Activated CD4-positive, alpha-beta T cell treated with anti-CD3 and anti-CD28 coated beads for 36 hours (primary cell): ENCODE data around the gene FAM199X. TPM values are rescaled to one million over a fixed set of nuclear protein-coding genes. Genes with fewer than 3 reads are reported as not detected.

Experiments
- ATAC-seq: fragments of 200-7000 bp; cut with Tn5 transposase; one replicate; pipeline ENCODE4 v1.10.0; 2021; ENCODE audit warnings: mild to moderate bottlenecking, moderate library complexity
- CTCF ChIA-PET: fragments of 350-600 bp; sonication (Branson Sonifier 250); formaldehyde crosslinking; loops from one replicate; lab custom pipeline; 2021; ENCODE audit warnings: antibody characterized with exemption; lab: Charles Lee
- POLR2A ChIA-PET: fragments of 350-600 bp; sonication (Branson Sonifier 250); formaldehyde crosslinking; loops from one replicate; lab custom pipeline; 2021; ENCODE audit warnings: antibody characterized with exemption, inconsistent platforms; lab: Charles Lee
- DNase-seq: peaks from one replicate; pipeline ENCODE4 v3.0.0-alpha.2; 2020
- H3K27ac Mint-ChIP-seq: one replicate; pipeline ENCODE4 v1.8.0; 2021; ENCODE audit warnings: mixed read lengths
- H3K27me3 Mint-ChIP-seq: one replicate; pipeline ENCODE4 v1.8.0; 2021; ENCODE audit warnings: mixed read lengths
- H3K36me3 Mint-ChIP-seq: one replicate; pipeline ENCODE4 v1.8.0; 2021; ENCODE audit warnings: low read depth, mixed read lengths
- H3K4me1 Mint-ChIP-seq: one replicate; pipeline ENCODE4 v1.8.0; 2021; ENCODE audit warnings: mixed read lengths
- H3K4me3 Mint-ChIP-seq: one replicate; pipeline ENCODE4 v1.8.0; 2021; ENCODE audit warnings: mild to moderate bottlenecking, moderate library complexity, mixed read lengths
- H3K9me3 Mint-ChIP-seq: one replicate; pipeline ENCODE4 v1.8.0; 2021; ENCODE audit warnings: low read depth, mixed read lengths
- intact Hi-C, 2 experiments: fragments of 100-400 bp; cut with DNase I in 1 of 2; cut with micrococcal nuclease in 1 of 2; formaldehyde crosslinking; loops; one replicate each; pipeline versions ENCODE4 v1.14.2 to v1.15.1; 2022 to 2024; cut with DNase I, micrococcal nuclease
- total RNA-seq, 2 experiments: library from RNA; stranded (reverse); gene quantifications; one replicate each; pipeline ENCODE4 v1.2.3, GENCODE V29; 2021

Gene FAM199X
- 1 to 10 TPM; 5.0 to 7.6 TPM for total RNA-seq

GRCh38 chrX:104165894-104166734, at the start of gene FAM199X:
Gene FAM199X, plus strand, starts transcription at chrX:104166453. Its CDS starts 333 bp downstream, at chrX:104166786.
- H3K9me3 Mint-ChIP-seq: no peaks in the 10 kb centered on the region
- H3K4me1 Mint-ChIP-seq: peaks cover 29% of the 10 kb centered on the region
- peak within 1 kb of the TSS; percentile 77 for H3K4me3 Mint-ChIP-seq
- no peaks in the 10 kb centered on the region for H3K27me3 Mint-ChIP-seq
- ATAC-seq (peak; percentile 96), DNase-seq (peak; percentile 90)
- POLR2A ChIA-PET: interaction anchor here (1.0 to 1.8 kb wide), 2 partner anchors 9 to 45 kb away, joined by 4 to 7 read pairs; partner anchors contain the start of gene SLC25A53
- intact Hi-C loops: loop anchor here (1.0 kb wide), 1 partner anchor 9 kb away; the partner anchor contains the start of gene SLC25A53 (in 2 of the 2)
- peaks cover 4% of the 10 kb centered on the region for H3K36me3 Mint-ChIP-seq
- CTCF ChIA-PET: interaction anchor here (0.9 to 2.9 kb wide), 6 partner anchors 8 to 65 kb away, joined by 3 to 24 read pairs (median 3); partner anchors contain the start of gene SLC25A53
- peak within 1 kb of the TSS; percentile 78 for H3K27ac Mint-ChIP-seq

DNA sequence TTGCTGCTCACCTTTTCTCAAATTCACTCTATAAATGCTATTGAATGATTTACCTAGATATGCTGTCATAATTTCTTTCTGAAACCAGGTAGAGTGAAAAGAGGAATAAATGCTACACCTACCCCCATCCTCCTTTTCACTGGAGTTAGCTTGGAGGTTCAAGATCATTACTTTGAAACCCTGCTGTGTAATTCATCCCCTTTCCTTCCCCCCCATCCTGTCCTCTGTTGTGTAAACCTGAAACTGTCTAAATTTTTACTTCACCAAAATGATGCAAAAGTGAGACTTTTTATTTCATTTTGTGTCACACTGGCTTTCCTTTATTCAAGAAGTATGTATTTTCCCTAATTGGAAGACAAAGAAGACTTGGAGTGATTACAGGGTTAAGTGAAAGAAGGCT, 48.5 kb upstream of the FAM199X start:
- H3K36me3 Mint-ChIP-seq: no peaks in the 10 kb centered on the region
- DNase-seq: no peak
- H3K4me1 Mint-ChIP-seq: peaks cover 39% of the 10 kb centered on the region
- no peak overlapping the region for H3K27ac Mint-ChIP-seq
- no peak overlapping the region for H3K4me3 Mint-ChIP-seq
- no peaks in the 10 kb centered on the region for H3K27me3 Mint-ChIP-seq
- no peaks in the 10 kb centered on the region for H3K9me3 Mint-ChIP-seq
- ATAC-seq: peak; percentile 64
- ChIA-PET CTCF (no interaction called here), POLR2A (no interaction called here)
- intact Hi-C loops: no loop called here

DNA sequence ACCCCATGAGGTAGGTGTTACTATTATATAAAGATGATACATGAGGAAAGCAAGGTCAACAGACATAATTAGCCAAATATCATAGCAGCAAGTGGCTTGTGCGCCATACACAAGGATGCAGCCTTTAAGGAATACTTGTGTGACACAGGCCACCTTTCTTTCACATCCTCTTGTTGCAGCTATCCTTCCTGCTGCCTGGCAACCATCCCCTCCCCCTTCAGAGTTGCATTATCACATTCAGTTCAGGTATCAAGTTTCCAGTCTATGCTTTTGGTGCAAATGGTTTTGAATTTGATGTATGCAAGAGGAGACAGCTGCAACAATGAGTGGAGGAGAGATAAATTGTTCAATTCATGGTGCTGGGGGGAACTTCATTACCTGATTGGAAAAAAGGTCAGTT, 47.5 kb upstream of the FAM199X start:
- ChIA-PET CTCF (no interaction called here), POLR2A (no interaction called here)
- Mint-ChIP-seq H3K9me3 (no peaks in the 10 kb centered on the region), H3K4me3 (no peak overlapping the region), H3K27ac (no peak overlapping the region), H3K4me1 (peaks cover 46% of the 10 kb centered on the region), H3K27me3 (no peaks in the 10 kb centered on the region), H3K36me3 (no peaks in the 10 kb centered on the region)
- DNase-seq (peak; percentile 11), ATAC-seq (no peak)
- intact Hi-C loops: no loop called here

DNA sequence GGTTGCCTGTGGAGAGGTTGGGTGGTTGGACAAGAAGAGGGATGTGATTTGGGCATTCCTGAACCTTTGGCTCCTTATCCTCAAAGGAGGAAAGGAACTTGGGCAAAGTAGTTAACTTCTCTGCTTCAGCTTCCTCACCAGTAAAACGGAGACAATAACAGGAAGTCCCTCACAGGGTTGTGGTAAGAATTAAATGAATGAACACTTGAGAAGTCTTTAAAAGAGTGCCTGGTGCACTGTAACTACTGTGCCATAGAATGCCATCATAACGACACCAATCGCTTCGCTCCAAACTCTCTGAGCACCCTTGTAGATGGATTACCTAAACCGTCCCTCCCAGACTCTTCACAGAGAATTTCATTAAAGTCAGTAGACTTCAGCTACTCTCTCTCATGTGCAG, 43.4 kb upstream of the FAM199X start:
- no peak overlapping the region for H3K4me3 Mint-ChIP-seq
- POLR2A ChIA-PET: no interaction called here
- intact Hi-C loops: no loop called here
- H3K36me3 Mint-ChIP-seq: peaks cover 2% of the 10 kb centered on the region
- H3K4me1 Mint-ChIP-seq: peaks cover 41% of the 10 kb centered on the region
- H3K27ac Mint-ChIP-seq: peak overlapping the region; percentile 58
- H3K27me3 Mint-ChIP-seq: no peaks in the 10 kb centered on the region
- DNase-seq (peak; percentile 11), ATAC-seq (peak; percentile 94)
- no peaks in the 10 kb centered on the region for H3K9me3 Mint-ChIP-seq
- CTCF ChIA-PET: interaction anchor here (0.5 to 1.0 kb wide), 2 partner anchors 9 to 19 kb away, joined by 3 read pairs; no protein-coding TSS in a partner anchor

DNA sequence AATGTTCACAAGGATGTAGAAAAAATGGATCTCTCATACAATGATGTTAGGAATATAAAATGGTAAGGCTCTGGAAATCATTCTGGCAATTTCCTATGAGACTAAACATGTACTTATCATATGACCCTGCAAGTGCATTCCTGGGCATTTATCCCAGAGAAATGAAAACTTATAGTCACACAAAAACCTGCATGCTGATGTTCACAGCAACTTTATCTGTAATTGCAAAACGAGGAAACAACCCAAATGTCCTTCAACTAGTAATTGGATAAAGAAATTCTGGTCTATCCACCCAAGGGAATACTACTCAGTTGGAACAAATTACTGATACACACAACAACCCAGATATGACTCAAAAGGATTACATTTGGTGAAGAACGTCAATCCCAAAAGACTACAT, 39.4 kb upstream of the FAM199X start:
- no peaks in the 10 kb centered on the region for H3K27me3 Mint-ChIP-seq
- DNase-seq (no peak), ATAC-seq (no peak)
- CTCF ChIA-PET: interaction anchor here (1.6 kb wide), 1 partner anchor 27 kb away, joined by 4 read pairs; no protein-coding TSS in a partner anchor
- no peak overlapping the region for H3K4me3 Mint-ChIP-seq
- peaks cover 19% of the 10 kb centered on the region for H3K4me1 Mint-ChIP-seq
- H3K9me3 Mint-ChIP-seq: no peaks in the 10 kb centered on the region
- intact Hi-C loops: no loop called here
- POLR2A ChIA-PET: no interaction called here
- H3K36me3 Mint-ChIP-seq: peaks cover 15% of the 10 kb centered on the region
- H3K27ac Mint-ChIP-seq: no peak overlapping the region

DNA sequence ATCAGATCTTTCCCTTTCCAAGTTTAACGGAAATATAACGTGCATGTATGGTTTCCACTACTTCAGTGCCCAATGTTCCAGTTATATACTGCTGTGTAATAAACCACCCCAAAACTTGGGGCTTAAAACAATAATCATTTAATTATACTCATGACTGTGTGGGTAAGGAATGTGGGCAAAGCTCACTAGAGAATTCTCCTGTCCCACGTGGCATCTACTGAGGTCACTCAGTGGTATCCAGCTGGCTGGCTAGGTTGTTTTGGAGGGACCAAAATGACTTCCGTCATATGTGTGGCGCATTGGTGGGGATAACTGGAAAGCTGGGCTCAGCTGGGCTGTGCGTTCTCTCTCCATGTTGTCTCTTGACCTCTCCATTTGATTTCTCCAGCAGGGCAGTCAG, 35.4 kb upstream of the FAM199X start:
- ChIA-PET POLR2A (no interaction called here), CTCF (no interaction called here)
- ATAC-seq (no peak), DNase-seq (no peak)
- H3K4me3 Mint-ChIP-seq: no peak overlapping the region
- H3K4me1 Mint-ChIP-seq: peaks cover 17% of the 10 kb centered on the region
- peaks cover 12% of the 10 kb centered on the region for H3K36me3 Mint-ChIP-seq
- intact Hi-C loops: no loop called here
- no peaks in the 10 kb centered on the region for H3K27me3 Mint-ChIP-seq
- H3K9me3 Mint-ChIP-seq: no peaks in the 10 kb centered on the region
- no peak overlapping the region for H3K27ac Mint-ChIP-seq

- H3K27ac Mint-ChIP-seq: peak overlapping the region; percentile 60
- POLR2A ChIA-PET: no interaction called here
- intact Hi-C loops: no loop called here
- H3K9me3 Mint-ChIP-seq: no peaks in the 10 kb centered on the region
- H3K4me3 Mint-ChIP-seq: no peak overlapping the region
- CTCF ChIA-PET: interaction anchor here (0.9 to 1.9 kb wide), 2 partner anchors 21 to 211 kb away, joined by 3 to 6 read pairs; no protein-coding TSS in a partner anchor
- no peak for DNase-seq
- H3K36me3 Mint-ChIP-seq: peaks cover 9% of the 10 kb centered on the region
- no peaks in the 10 kb centered on the region for H3K27me3 Mint-ChIP-seq
- peaks cover 21% of the 10 kb centered on the region for H3K4me1 Mint-ChIP-seq
- no peak for ATAC-seq
Observed at GRCh38 chrX:104134583-104135261, 31.5 kb upstream of the FAM199X start.

GRCh38 chrX:104135677-104136076, 30.6 kb upstream of the FAM199X start:
- DNase-seq (no peak), ATAC-seq (no peak)
- H3K27ac Mint-ChIP-seq: peak overlapping the region; percentile 60
- peaks cover under 1% of the 10 kb centered on the region for H3K36me3 Mint-ChIP-seq
- no peaks in the 10 kb centered on the region for H3K9me3 Mint-ChIP-seq
- H3K4me1 Mint-ChIP-seq: peaks cover 21% of the 10 kb centered on the region
- H3K4me3 Mint-ChIP-seq: no peak overlapping the region
- POLR2A ChIA-PET: no interaction called here
- CTCF ChIA-PET: interaction anchor here (0.6 to 2.6 kb wide), 7 partner anchors 7 to 291 kb away, joined by 3 to 26 read pairs (median 4); no protein-coding TSS in a partner anchor
- H3K27me3 Mint-ChIP-seq: no peaks in the 10 kb centered on the region
- intact Hi-C loops: loop anchor here (1.0 to 2.0 kb wide), 3 partner anchors 37 to 291 kb away; no protein-coding TSS in a partner anchor

DNA sequence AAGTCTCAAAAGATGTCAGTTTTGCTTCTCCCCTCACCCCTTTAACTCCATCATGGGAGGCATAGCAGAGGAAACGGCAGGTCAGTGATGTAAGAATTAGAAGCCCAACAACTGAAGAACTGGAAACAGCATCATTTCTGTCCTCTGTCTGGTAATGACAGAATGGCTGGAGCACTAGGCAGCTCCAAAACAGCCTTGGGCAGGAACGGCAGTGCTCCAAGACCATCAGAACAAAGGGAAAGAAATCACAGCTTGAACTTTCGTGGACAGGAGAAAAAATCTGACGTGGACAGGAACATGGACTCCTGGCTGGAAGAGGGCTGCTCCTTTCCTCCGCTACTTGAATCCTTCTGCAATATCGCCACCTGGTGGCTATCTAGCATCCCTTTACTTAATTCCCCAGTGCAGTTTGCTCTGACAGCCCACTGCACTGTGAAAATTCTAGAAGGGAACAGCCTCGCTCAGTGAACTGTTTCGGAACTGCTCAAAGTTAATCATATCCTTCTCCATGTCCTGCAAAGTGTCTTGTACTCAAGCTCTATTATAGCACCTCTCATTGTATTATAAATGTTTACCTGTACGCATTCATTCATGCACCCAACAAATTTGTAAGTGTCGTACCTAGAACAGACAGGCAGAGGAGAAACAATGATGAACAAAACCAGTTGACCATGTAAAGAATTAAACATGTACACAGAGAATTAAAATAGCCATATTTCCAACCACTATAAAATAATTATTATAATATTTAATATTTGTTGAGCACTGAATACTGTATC, 29.8 kb upstream of the FAM199X start:
- peak; percentile 70 for ATAC-seq
- Mint-ChIP-seq H3K27ac (no peak overlapping the region), H3K36me3 (no peaks in the 10 kb centered on the region), H3K4me3 (no peak overlapping the region), H3K4me1 (peaks cover 21% of the 10 kb centered on the region), H3K9me3 (no peaks in the 10 kb centered on the region), H3K27me3 (no peaks in the 10 kb centered on the region)
- intact Hi-C loops: loop anchor here (1.0 to 2.0 kb wide), 3 partner anchors 38 to 292 kb away; no protein-coding TSS in a partner anchor
- POLR2A ChIA-PET: no interaction called here
- CTCF ChIA-PET: interaction anchor here (0.6 to 2.6 kb wide), 8 partner anchors 8 to 291 kb away, joined by 3 to 26 read pairs (median 5); partner anchors contain the start of gene SLC25A53
- DNase-seq: peak; percentile 64

DNA sequence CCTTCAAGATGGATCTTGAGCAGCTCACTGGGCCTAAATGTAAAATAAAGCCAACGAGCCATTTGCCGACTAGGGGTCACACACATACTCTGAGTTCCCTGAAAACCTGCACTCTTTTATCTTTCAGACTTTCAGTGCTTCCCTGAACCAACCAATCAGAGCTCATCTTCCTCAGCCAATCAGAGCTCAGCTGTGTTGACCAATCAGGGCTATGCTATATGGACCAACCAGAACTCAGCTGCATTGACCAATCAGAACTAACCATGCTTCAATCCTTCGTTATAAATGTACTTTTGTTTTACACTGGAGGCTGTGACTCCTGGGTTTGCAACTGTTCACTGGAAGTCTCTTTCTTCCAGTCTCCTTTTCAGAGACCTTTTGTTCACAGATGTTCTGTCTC, 28.8 kb upstream of the FAM199X start:
- DNase-seq (no peak), ATAC-seq (peak; percentile 71)
- Mint-ChIP-seq H3K4me3 (no peak overlapping the region), H3K36me3 (no peaks in the 10 kb centered on the region), H3K4me1 (peaks cover 25% of the 10 kb centered on the region), H3K27me3 (no peaks in the 10 kb centered on the region), H3K27ac (no peak overlapping the region), H3K9me3 (no peaks in the 10 kb centered on the region)
- CTCF ChIA-PET: interaction anchor here (1.0 to 2.6 kb wide), 5 partner anchors 18 to 292 kb away, joined by 3 to 26 read pairs (median 8); partner anchors contain the start of gene SLC25A53
- POLR2A ChIA-PET: no interaction called here
- intact Hi-C loops: loop anchor here in 1 of 2 experiments (2.0 kb wide), 1 partner anchor 293 kb away; no protein-coding TSS in a partner anchor
